ENCODE results near the gene DLX4. TPM values are rescaled to one million over a fixed set of nuclear protein-coding genes. Genes with fewer than 3 reads are reported as not detected.

DLX4 gene
- total and polyA plus RNA-seq, 10 of the 15 experiments (the other 5 are each of a cell fraction or from before 2014, with no cell fraction given): 0.05 to 0.29 (median 0.15) TPM

DNA sequence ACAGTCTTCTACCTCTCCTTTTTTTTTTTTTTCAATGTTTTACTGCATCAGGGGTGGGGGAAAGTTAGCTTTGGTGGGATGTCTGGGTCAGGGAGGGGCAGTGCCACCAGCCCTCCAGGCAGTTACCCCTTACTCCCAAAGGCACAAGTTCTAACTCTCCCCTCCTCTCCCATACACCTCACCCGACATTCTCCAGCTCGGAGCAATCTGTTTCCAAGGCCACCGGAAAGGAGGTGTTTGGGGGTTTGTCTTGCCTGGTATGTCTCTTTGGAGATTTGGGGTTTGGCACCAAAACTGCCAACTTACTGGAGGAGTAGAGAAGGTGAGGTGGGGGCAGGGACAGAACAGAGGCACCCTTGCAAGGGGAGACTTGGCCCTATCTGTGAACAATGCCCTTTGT lies 21.3 kb downstream of the DLX4 start (continued):
- TF ChIP-seq, protein P1, sequence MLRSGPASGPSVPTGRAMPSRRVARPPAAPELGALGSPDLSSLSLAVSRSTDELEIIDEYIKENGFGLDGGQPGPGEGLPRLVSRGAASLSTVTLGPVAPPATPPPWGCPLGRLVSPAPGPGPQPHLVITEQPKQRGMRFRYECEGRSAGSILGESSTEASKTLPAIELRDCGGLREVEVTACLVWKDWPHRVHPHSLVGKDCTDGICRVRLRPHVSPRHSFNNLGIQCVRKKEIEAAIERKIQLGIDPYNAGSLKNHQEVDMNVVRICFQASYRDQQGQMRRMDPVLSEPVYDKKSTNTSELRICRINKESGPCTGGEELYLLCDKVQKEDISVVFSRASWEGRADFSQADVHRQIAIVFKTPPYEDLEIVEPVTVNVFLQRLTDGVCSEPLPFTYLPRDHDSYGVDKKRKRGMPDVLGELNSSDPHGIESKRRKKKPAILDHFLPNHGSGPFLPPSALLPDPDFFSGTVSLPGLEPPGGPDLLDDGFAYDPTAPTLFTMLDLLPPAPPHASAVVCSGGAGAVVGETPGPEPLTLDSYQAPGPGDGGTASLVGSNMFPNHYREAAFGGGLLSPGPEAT (IDR thresholded peaks at IDR 0.05; ENCODE audit: low read depth): no peak
- no peak for TF ChIP-seq BMI1 (IDR thresholded peaks at IDR 0.05; ENCODE audit: borderline replicate concordance)
- TF ChIP-seq, protein P2, sequence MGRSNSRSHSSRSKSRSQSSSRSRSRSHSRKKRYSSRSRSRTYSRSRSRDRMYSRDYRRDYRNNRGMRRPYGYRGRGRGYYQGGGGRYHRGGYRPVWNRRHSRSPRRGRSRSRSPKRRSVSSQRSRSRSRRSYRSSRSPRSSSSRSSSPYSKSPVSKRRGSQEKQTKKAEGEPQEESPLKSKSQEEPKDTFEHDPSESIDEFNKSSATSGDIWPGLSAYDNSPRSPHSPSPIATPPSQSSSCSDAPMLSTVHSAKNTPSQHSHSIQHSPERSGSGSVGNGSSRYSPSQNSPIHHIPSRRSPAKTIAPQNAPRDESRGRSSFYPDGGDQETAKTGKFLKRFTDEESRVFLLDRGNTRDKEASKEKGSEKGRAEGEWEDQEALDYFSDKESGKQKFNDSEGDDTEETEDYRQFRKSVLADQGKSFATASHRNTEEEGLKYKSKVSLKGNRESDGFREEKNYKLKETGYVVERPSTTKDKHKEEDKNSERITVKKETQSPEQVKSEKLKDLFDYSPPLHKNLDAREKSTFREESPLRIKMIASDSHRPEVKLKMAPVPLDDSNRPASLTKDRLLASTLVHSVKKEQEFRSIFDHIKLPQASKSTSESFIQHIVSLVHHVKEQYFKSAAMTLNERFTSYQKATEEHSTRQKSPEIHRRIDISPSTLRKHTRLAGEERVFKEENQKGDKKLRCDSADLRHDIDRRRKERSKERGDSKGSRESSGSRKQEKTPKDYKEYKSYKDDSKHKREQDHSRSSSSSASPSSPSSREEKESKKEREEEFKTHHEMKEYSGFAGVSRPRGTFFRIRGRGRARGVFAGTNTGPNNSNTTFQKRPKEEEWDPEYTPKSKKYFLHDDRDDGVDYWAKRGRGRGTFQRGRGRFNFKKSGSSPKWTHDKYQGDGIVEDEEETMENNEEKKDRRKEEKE (IDR thresholded peaks at IDR 0.05): no peak
- TF ChIP-seq, protein P3, sequence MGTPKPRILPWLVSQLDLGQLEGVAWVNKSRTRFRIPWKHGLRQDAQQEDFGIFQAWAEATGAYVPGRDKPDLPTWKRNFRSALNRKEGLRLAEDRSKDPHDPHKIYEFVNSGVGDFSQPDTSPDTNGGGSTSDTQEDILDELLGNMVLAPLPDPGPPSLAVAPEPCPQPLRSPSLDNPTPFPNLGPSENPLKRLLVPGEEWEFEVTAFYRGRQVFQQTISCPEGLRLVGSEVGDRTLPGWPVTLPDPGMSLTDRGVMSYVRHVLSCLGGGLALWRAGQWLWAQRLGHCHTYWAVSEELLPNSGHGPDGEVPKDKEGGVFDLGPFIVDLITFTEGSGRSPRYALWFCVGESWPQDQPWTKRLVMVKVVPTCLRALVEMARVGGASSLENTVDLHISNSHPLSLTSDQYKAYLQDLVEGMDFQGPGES (IDR thresholded peaks at IDR 0.05): no peak
- no peak for TF ChIP-seq SPI1 (IDR thresholded peaks at IDR 0.05; ENCODE audit: borderline replicate concordance, insufficient read depth, low read depth, low read length)
- TF ChIP-seq, protein P4, sequence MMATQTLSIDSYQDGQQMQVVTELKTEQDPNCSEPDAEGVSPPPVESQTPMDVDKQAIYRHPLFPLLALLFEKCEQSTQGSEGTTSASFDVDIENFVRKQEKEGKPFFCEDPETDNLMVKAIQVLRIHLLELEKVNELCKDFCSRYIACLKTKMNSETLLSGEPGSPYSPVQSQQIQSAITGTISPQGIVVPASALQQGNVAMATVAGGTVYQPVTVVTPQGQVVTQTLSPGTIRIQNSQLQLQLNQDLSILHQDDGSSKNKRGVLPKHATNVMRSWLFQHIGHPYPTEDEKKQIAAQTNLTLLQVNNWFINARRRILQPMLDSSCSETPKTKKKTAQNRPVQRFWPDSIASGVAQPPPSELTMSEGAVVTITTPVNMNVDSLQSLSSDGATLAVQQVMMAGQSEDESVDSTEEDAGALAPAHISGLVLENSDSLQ (IDR thresholded peaks at IDR 0.05): no peak
- no peak for TF ChIP-seq YY1 (IDR thresholded peaks at IDR 0.05; ENCODE audit: low read depth, low read length)
